HFF-Myc (cell line): ENCODE data around the gene KIRREL3.

Experiments used
- DNase-seq: peaks from one replicate; pipeline ENCODE4 v3.0.0-alpha.2; 2011; ENCODE audit warnings: low read depth; ENCODE audit errors: extremely low read depth
- H3K4me3 ChIP-seq: replicated peaks from 2 replicates; pipeline ENCODE4 v1.5.1; 2011; ENCODE audit warnings: low read depth, mild to moderate bottlenecking, control low read depth, low read length
- TF ChIP-seq, protein P1 (sequence below): IDR thresholded peaks from 2 replicates; pipeline ENCODE4 v1.5.1; 2012; ENCODE audit warnings: mild to moderate bottlenecking, low read depth, low read length, control low read depth; ENCODE audit errors: missing control alignments

The KIRREL3 gene

DNA sequence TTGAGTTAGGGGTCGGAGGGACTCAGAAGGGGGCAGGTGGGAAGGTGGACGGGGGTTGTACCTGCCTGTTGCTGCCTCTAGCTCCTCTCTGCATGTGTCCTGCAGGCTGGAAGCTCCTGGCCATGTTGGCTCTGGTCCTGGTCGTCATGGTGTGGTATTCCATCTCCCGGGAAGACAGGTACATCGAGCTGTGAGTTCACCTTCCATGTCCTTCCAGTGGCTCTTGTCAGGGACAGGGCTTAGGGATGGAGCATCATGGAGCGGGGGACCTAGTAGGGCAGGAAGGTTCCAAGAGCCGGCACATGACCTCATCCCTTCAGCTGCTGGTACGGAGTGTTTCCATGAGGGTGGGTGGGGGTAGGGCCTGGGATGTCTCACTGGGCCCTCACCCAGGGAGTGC is 594.2 kb downstream of the KIRREL3 start:
- no peak for DNase-seq
- no peak overlapping the region for H3K4me3 ChIP-seq
- TF ChIP-seq, protein P1, sequence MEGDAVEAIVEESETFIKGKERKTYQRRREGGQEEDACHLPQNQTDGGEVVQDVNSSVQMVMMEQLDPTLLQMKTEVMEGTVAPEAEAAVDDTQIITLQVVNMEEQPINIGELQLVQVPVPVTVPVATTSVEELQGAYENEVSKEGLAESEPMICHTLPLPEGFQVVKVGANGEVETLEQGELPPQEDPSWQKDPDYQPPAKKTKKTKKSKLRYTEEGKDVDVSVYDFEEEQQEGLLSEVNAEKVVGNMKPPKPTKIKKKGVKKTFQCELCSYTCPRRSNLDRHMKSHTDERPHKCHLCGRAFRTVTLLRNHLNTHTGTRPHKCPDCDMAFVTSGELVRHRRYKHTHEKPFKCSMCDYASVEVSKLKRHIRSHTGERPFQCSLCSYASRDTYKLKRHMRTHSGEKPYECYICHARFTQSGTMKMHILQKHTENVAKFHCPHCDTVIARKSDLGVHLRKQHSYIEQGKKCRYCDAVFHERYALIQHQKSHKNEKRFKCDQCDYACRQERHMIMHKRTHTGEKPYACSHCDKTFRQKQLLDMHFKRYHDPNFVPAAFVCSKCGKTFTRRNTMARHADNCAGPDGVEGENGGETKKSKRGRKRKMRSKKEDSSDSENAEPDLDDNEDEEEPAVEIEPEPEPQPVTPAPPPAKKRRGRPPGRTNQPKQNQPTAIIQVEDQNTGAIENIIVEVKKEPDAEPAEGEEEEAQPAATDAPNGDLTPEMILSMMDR, result no peak

DNA sequence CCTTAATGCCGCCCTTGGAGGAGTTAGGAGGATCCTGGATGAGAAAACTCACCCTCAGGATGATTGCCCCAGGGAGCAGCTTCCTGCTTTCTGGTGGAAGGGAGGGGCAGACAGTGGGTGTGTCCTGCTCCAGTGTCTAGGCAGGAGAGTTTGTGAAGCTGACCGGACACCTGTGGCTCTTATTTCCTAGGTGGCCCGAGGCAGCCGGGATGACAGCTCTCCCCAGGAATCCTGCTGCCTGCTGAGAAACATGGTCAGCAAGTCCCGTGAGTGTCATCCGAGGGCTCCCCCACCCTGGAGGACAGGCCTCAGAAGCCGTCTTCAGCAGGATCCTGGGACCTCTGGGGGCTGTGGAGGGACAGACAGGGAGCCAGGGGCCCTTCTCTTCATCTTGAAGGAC is 594.7 kb downstream of the KIRREL3 start:
- TF ChIP-seq, protein P1, result no peak
- DNase-seq, result no peak
- H3K4me3 ChIP-seq, result no peak overlapping the region

DNA sequence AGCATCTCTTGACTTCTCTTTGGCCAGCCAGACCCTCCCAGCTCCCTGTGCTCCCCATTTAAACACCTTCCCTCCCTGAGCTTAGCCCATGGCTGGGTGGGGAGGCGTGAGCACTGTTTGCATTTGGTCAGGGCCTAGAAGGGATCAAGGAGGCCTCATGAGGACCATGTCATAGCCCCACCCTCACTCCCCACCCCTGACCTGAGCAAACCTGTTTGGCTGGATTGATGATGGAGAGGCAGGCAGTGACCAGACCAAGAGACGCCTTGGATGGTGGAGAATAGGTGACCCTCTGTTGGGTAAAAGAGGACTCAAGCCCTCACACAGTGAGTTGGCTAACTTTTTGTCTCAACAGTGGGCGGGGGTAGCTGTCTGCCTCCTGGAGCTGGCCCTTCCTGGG is 595.2 kb downstream of the KIRREL3 start:
- no peak overlapping the region for H3K4me3 ChIP-seq
- no peak for DNase-seq
- TF ChIP-seq, protein P1, result no peak

DNA sequence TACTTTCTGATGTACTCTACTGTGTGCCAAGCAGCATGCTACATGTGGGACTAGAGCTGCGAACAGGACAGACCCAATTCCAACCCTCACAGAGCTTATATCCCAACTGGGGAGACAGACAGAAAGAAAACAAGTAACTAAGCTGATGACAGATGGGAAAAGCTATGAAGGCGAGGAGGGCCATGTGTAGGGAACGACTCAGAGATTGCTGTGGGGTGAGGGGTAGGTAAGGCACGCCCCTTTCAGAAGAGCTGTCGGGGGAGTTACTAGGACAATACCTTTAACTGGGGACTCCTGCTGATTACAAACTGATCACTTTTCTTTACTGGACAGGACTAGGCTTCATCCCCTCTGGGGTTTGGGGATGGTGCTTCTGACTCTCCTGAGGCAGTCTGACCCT is 596.2 kb downstream of the KIRREL3 start:
- TF ChIP-seq, protein P1, result no peak
- DNase-seq, result no peak
- no peak overlapping the region for H3K4me3 ChIP-seq

DNA sequence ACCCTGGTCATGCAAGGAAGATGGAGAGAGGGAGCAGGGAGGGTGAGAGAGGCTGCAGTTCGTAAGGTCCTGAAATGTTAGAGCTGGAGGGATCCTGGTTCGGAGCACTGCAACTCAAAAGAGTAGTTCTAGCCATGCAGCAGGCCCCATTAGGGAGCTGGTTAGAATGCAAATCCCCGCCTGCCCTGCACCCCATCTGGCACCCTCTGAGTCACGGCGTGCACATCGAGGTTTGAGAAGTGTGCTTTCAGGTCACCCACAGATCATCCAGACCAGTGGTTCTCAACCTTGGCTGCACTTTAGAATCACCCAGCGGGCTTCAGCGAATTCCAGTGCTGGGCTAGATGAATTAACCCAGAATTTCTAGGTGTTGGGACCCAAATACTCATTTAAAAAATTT is 596.9 kb downstream of the KIRREL3 start:
- no peak for DNase-seq
- H3K4me3 ChIP-seq, result no peak overlapping the region
- TF ChIP-seq, protein P1, result no peak

DNA sequence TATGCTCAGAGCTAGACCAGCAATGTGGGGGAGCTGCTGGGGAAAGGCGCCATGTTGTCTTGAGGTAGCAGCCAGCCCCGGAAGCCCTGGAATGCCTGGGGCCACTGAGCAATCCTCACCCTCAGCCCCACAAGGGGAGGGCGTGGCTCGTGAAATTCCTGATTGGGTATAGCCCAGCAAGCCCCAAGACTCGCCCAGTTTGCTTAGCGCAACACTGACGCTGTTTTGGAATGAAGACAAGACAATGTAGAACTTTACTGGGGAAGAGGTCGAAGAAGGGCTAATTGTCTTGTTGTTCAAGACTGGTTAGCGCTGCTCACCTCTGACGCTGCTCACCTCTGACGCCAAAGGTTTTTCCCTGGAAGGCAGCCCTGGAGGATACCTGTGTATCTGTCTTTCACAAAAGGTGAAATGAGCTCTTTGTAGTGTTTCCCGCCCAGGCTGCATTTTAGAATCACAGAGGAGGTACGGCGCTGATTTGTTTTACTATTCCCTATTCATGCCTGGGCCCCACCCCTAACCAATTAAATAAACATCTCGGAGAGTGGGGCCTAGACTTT is 597.5 kb downstream of the KIRREL3 start:
- no peak overlapping the region for H3K4me3 ChIP-seq
- TF ChIP-seq, protein P1, result no peak
- no peak for DNase-seq

DNA sequence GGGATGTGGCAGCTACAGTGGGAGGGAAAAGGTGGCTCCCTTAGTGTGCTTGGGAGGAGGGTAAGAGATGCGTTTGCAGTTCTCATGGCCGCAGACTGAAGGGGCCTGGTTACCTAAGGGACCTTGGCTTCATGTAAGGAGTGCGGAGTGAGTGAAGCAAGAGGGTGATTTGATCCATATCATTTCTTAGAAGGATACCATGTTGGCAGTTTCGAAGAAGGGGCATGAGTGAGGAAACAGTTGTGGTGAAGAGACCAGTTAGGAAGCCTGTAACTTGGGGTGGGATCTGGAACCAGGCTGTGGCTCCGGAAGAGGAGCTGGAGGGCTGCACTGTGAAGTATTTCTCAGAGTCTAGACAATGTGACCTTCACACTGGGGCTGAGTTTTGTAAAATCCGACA is 600.1 kb downstream of the KIRREL3 start:
- TF ChIP-seq, protein P1, result no peak
- no peak for DNase-seq
- no peak overlapping the region for H3K4me3 ChIP-seq
